ENCODE measurements around the gene IGF1R.

The IGF1R gene

DNA sequence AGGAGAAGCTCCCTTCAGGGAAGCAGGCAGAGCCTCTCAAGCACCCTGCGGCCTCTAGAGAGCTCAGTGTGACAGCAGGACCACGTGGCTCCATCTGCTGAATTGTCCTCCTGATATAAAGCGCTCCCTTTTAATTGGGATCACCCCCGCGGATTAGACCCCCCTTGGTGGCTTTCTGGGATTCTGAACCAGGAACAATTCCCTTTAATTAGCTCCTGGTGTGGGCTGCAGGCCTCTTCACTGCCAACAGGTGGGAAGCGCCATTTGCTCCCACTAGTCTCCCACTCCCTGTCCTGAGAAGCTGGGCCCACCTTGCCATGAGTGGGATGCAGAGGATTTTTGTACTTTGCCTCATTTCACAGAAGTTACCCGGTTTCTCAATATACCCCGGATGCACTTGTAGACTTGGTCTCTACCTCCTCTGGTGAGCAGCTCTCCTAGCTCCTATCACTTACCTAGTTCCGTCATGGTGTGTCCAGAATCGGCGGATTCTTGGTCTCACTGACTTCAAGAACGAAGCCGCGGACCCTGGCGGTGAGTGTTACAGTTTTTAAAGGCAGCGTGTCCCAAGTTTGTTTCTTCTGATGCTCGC lies 358.7 kb downstream of the IGF1R start:
- Mint-ChIP-seq H3K9me3 (no peaks in the 10 kb centered on the region), H3K36me3 (no peaks in the 10 kb centered on the region), H3K4me1 (no peaks in the 10 kb centered on the region), H3K27ac (no peak overlapping the region), H3K27me3 (peaks cover 11% of the 10 kb centered on the region), H3K4me3 (no peak overlapping the region)
- no peak for ATAC-seq

DNA sequence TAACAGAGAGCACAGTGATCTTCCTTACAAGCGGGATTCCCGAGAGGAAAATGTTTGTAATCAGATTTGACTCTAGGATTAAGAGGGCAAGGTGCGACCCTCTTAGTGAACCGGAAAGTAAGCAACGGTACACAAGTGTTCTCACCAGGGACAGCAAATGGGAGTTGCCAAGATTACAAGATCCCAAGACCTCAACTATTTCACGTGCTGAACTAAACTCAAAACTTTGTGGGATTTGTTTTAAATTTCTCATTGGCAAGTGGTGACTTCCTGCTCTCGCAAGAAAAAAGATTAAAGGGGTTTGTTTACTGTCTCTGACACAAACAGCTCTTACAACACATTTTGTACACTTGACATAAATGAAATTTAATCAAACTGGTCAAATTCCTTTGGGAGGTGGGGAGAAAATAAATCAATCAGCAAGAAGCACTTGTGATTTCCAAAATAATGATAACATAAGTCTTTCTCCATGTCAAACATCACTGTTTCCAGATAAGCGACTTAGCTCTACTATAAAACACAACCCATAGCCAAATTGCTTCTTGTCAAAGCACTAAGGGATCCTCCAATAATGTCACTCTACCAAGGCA lies 361.5 kb downstream of the IGF1R start:
- no peak for ATAC-seq
- Mint-ChIP-seq H3K9me3 (no peaks in the 10 kb centered on the region), H3K27ac (no peak overlapping the region), H3K4me1 (peaks cover 6% of the 10 kb centered on the region), H3K27me3 (peaks cover 26% of the 10 kb centered on the region), H3K4me3 (no peak overlapping the region), H3K36me3 (no peaks in the 10 kb centered on the region)

DNA sequence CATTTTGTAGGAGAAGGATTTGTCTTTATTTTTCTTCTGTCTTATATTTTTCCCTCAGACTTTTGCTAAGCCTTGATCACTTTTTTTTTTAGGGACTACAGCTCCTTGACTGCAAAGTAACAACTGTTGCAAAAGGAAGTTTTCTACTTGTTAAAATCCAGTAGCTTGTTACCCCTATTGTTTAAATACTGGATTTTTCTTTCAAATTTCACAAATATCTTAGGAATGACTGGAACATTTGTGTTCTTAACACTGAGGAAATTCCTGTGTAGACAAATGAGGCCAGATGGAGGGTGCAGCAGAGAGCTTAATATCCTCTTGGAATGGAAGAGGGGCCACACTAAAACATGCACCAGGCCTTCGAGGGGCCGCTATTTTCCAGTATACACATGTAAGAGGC lies 362.4 kb downstream of the IGF1R start:
- Mint-ChIP-seq H3K27ac (no peak overlapping the region), H3K4me1 (peaks cover 6% of the 10 kb centered on the region), H3K9me3 (no peaks in the 10 kb centered on the region), H3K27me3 (peaks cover 29% of the 10 kb centered on the region), H3K4me3 (no peak overlapping the region), H3K36me3 (no peaks in the 10 kb centered on the region)
- no peak for ATAC-seq
